IMR-90 (cell line): ENCODE data around the gene TCERG1L. TPM values are rescaled to one million over a fixed set of nuclear protein-coding genes. Genes with fewer than 3 reads are reported as not detected.
"Not testable (repeated sequence)": the region's sequence is repeated elsewhere in the genome, so short reads cannot be mapped to it uniquely, and the experiment has no call there.

ENCODE experiments used
- ATAC-seq: fragments of 200-7000 bp; cut with Tn5 transposase; 2 replicates; pipeline ENCODE4 v1.9.1; 2020; ENCODE audit warnings: low read depth, mild to moderate bottlenecking, moderate library complexity
- BruUV-seq: library from RNA; stranded (reverse); fragments of 400-500 nt; replicated peaks from 2 replicates; lab custom pipeline; 2021; lab: Mats Ljungman, UMichigan
- CTCF ChIA-PET: fragments of 300-600 bp; formaldehyde crosslinking; extraction: SDS; loops from one replicate; lab custom pipeline; 2021; ENCODE audit warnings: antibody characterized with exemption; lab: Yijun Ruan, JAX
- POLR2A ChIA-PET: fragments of 300-600 bp; sonication (Branson Sonifier 250); formaldehyde crosslinking; loops from one replicate; lab custom pipeline; 2022; ENCODE audit warnings: antibody characterized with exemption; ENCODE audit not compliant: unreplicated experiment; lab: Charles Lee
- DNase-seq: peaks from one replicate; pipeline ENCODE4 v3.0.0; 2013
- H2AFZ ChIP-seq: replicated peaks from 2 replicates; pipeline ENCODE3; 2013; ENCODE audit warnings: low read length, mild to moderate bottlenecking; ENCODE audit not compliant: poor library complexity
- H2AK5ac ChIP-seq: 2 replicates; pipeline ENCODE4 v1.6.1; 2013; ENCODE audit warnings: low read depth, low read length, inconsistent platforms
- H2AK9ac ChIP-seq: replicated peaks from 2 replicates; pipeline ENCODE3; 2013; ENCODE audit warnings: mild to moderate bottlenecking, low read depth, low read length, moderate library complexity; ENCODE audit not compliant: poor library complexity
- H2BK120ac ChIP-seq: 2 replicates; pipeline ENCODE4 v1.6.1; 2013; ENCODE audit warnings: low read depth, low read length, inconsistent platforms
- H2BK15ac ChIP-seq: 3 replicates; pipeline ENCODE4 v1.6.1; 2013; ENCODE audit warnings: low read depth, low read length, inconsistent platforms
- H2BK20ac ChIP-seq: 2 replicates; pipeline ENCODE4 v1.6.1; 2013; ENCODE audit warnings: low read depth, mild to moderate bottlenecking, inconsistent platforms, low read length, moderate library complexity
- H2BK5ac ChIP-seq: 2 replicates; pipeline ENCODE4 v1.6.1; 2013; ENCODE audit warnings: mild to moderate bottlenecking, low read depth, low read length, inconsistent platforms; ENCODE audit not compliant: poor library complexity, severe bottlenecking
- H3K14ac ChIP-seq: replicated peaks from 2 replicates; pipeline ENCODE4 v1.6.1; 2013; ENCODE audit warnings: low read depth, low read length, inconsistent platforms
- H3K18ac ChIP-seq: 2 replicates; pipeline ENCODE4 v1.6.1; 2013; ENCODE audit warnings: low read depth, low read length, control low read depth
- H3K23ac ChIP-seq: 2 replicates; pipeline ENCODE4 v1.6.1; 2013; ENCODE audit warnings: low read depth, low read length, inconsistent platforms
- H3K27ac ChIP-seq: 2 replicates; pipeline ENCODE4 v1.5.1; 2013; ENCODE audit warnings: mild to moderate bottlenecking, control low read depth, low read length; ENCODE audit not compliant: insufficient read depth
- H3K27me3 ChIP-seq: 2 replicates; pipeline ENCODE4 v1.6.1; 2013; ENCODE audit warnings: low read length; ENCODE audit not compliant: control insufficient read depth, insufficient read depth
- H3K36me3 ChIP-seq: 2 replicates; pipeline ENCODE4 v1.6.1; 2013; ENCODE audit warnings: low read length, mixed read lengths; ENCODE audit not compliant: control insufficient read depth, insufficient read depth
- H3K4ac ChIP-seq: 2 replicates; pipeline ENCODE4 v1.6.1; 2013; ENCODE audit warnings: low read depth, low read length, inconsistent platforms
- H3K4me1 ChIP-seq: 2 replicates; pipeline ENCODE4 v1.6.1; 2013; ENCODE audit warnings: low read length, mixed read lengths; ENCODE audit not compliant: control insufficient read depth, insufficient read depth
- H3K4me2 ChIP-seq: 2 replicates; pipeline ENCODE4 v1.6.1; 2013; ENCODE audit warnings: low read depth, mild to moderate bottlenecking, control low read depth, low read length, moderate library complexity
- H3K4me3 ChIP-seq: 2 replicates; pipeline ENCODE4 v1.5.1; 2013; ENCODE audit warnings: low read depth, mild to moderate bottlenecking, control low read depth, low read length, moderate library complexity; ENCODE audit not compliant: insufficient read depth
- H3K56ac ChIP-seq: 2 replicates; pipeline ENCODE4 v1.6.1; 2013; ENCODE audit warnings: low read length, inconsistent platforms; ENCODE audit not compliant: insufficient read depth; ENCODE audit errors: extremely low read depth
- H3K79me1 ChIP-seq, 2 experiments: 2 replicates each; pipeline ENCODE4 v1.6.1; 2013; ENCODE audit warnings: low read length in 2 of 2, inconsistent platforms in 1 of 2, low read depth in 1 of 2
- H3K9ac ChIP-seq: 2 replicates; pipeline ENCODE4 v1.6.1; 2013; ENCODE audit warnings: low read depth, low read length, control low read depth
- H3K9me1 ChIP-seq: 2 replicates; pipeline ENCODE4 v1.6.1; 2013; ENCODE audit warnings: low read length, inconsistent platforms; ENCODE audit not compliant: insufficient read depth
- H3K9me3 ChIP-seq: 2 replicates; pipeline ENCODE4 v1.6.1; 2013; ENCODE audit warnings: low read length; ENCODE audit not compliant: control insufficient read depth, insufficient read depth
- H4K20me1 ChIP-seq: 2 replicates; pipeline ENCODE4 v1.6.1; 2013; ENCODE audit warnings: low read length, inconsistent platforms; ENCODE audit not compliant: insufficient read depth
- H4K5ac ChIP-seq: 2 replicates; pipeline ENCODE4 v1.6.1; 2013; ENCODE audit warnings: mild to moderate bottlenecking, low read depth, low read length, control low read depth
- H4K8ac ChIP-seq, 2 experiments: 2 replicates each; pipeline ENCODE4 v1.6.1; 2013; ENCODE audit warnings: low read depth in 2 of 2, low read length in 2 of 2, control low read depth in 1 of 2, inconsistent platforms in 1 of 2
- H4K91ac ChIP-seq: 2 replicates; pipeline ENCODE4 v1.6.1; 2013; ENCODE audit warnings: low read depth, low read length, inconsistent platforms; ENCODE audit not compliant: insufficient read depth
- CEBPB ChIP-seq: IDR thresholded peaks from 2 replicates; pipeline ENCODE4 v1.6.1; 2012; ENCODE audit warnings: low read depth, low read length, improper control_type of control experiment
- MXI1 ChIP-seq: IDR thresholded peaks from 2 replicates; pipeline ENCODE4 v1.6.1; 2012; ENCODE audit warnings: low read depth, mild to moderate bottlenecking, low read length, moderate library complexity, borderline replicate concordance
- RAD21 ChIP-seq: IDR thresholded peaks from 2 replicates; pipeline ENCODE4 v1.6.1; 2012; ENCODE audit warnings: low read length, improper control_type of control experiment
- RCOR1 ChIP-seq: IDR thresholded peaks from 2 replicates; pipeline ENCODE4 v1.6.1; 2012; ENCODE audit warnings: mild to moderate bottlenecking, low read length, improper control_type of control experiment; ENCODE audit not compliant: insufficient replicate concordance
- RFX5 ChIP-seq: IDR thresholded peaks from 2 replicates; pipeline ENCODE4 v1.8.0; 2012; ENCODE audit warnings: low read depth, mild to moderate bottlenecking, low read length, moderate library complexity
- SMC3 ChIP-seq: fragments of 150-350 bp; IDR thresholded peaks from 2 replicates; pipeline ENCODE4 v1.6.1; 2016; ENCODE audit warnings: low read depth, mild to moderate bottlenecking, antibody characterized with exemption, low read length, moderate library complexity
- WGBS, 2 experiments: methylation state at CpG; one replicate each; pipeline versions ENCODE4 v1.1.5 to v1.1.7; 2013; ENCODE audit warnings: missing lambda C conversion rate in 2 of 2; ENCODE audit not compliant: insufficient read length in 1 of 2; ENCODE audit errors: extremely low coverage in 2 of 2; 5-methylcytosine and 5-hydroxymethylcytosine counted together
- dilution Hi-C: fragments of 300-500 bp; cut with HindIII; formaldehyde crosslinking; loops from one replicate; pipeline ENCODE4 v1.14.3; 2018; ENCODE audit warnings: low sequenced_read_pairs; ENCODE audit not compliant: unreplicated experiment
- in situ Hi-C: fragments of 300-500 bp; cut with MboI; formaldehyde crosslinking; loops from 3 replicates; pipeline ENCODE4 v1.14.3; 2019; ENCODE audit warnings: low sequenced_read_pairs, inconsistent platforms, mixed read lengths
- intact Hi-C: fragments of 100-400 bp; cut with micrococcal nuclease; formaldehyde crosslinking; loops from 2 replicates; pipeline ENCODE4 v1.10.0; 2022
- polyA plus RNA-seq, 3 experiments: library from polyadenylated mRNA; depleted of rRNA; stranded (reverse); fragments of >200 nt; gene quantifications; 2 replicates each; pipeline ENCODE4 v1.2.3, GENCODE V29; 2012; ENCODE audit warnings: low replicate concordance in 1 of 3
- total RNA-seq: library from RNA; depleted of rRNA; stranded (reverse); fragments of >200 nt; gene quantifications from 2 replicates; pipeline ENCODE4 v1.2.3, GENCODE V29; 2012
- TF ChIP-seq, protein P1 (sequence below): fragments of 150-350 bp; IDR thresholded peaks from 2 replicates; pipeline ENCODE4 v1.6.1; 2016; ENCODE audit warnings: low read depth, mild to moderate bottlenecking, low read length, moderate library complexity, borderline replicate concordance

The TCERG1L gene
- total and polyA plus RNA-seq, 2 of the 4 experiments (the other 2 are of a cell fraction), result not detected

DNA sequence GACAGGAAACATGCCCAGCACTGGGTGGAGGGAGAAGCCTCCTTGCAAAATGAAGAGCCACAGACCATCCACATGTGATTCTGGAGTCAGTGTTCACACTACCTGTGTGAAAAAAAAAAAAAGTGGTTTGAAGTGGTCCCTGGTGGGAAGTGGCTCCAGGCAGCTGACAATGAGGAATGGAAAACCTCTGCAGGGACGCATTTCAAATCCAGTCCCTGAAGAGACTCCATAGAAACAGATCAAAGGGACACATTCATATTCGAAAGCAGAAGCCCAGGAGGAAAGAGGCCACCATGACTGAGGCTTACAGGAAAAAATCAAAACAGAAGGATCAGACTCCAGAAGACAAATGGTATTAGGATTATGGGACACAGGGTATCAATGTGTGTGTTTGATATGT lies 11.5 kb upstream of the TCERG1L start:
- Histone ChIP-seq H2BK120ac (no peak overlapping the region), H3K27ac (no peak overlapping the region), H4K91ac (no peak overlapping the region), H3K18ac (no peak overlapping the region), H4K5ac (no peak overlapping the region), H3K23ac (no peak overlapping the region), H2AK5ac (no peak overlapping the region), H3K27me3 (no peaks in the 10 kb centered on the region), H2BK20ac (no peak overlapping the region), H3K4ac (no peak overlapping the region), H3K36me3 (no peaks in the 10 kb centered on the region), H3K4me2 (no peak overlapping the region), H3K14ac (no peak overlapping the region), H2AK9ac (no peak overlapping the region), H4K20me1 (no peaks in the 10 kb centered on the region), H2BK5ac (no peak overlapping the region), H3K9ac (no peak overlapping the region), H3K56ac (no peak overlapping the region), H3K9me1 (no peaks in the 10 kb centered on the region), H4K8ac (no peak overlapping the region), H3K4me1 (no peaks in the 10 kb centered on the region), H3K4me3 (no peak overlapping the region), H2AFZ (no peak overlapping the region), H3K9me3 (peaks cover 33% of the 10 kb centered on the region), H3K79me1 (no peaks in the 10 kb centered on the region), H2BK15ac (no peak overlapping the region)
- intact Hi-C loops (no loop called here), dilution Hi-C loops (no loop called here), in situ Hi-C loops (no loop called here)
- CTCF ChIA-PET, result no interaction called here
- POLR2A ChIA-PET, result no interaction called here
- no peak for DNase-seq
- BruUV-seq, result no TSS peak
- TF ChIP-seq RCOR1, result no peak
- no peak for TF ChIP-seq RAD21
- TF ChIP-seq RFX5, result no peak
- no peak for TF ChIP-seq SMC3
- TF ChIP-seq MXI1, result no peak
- TF ChIP-seq, protein P1, sequence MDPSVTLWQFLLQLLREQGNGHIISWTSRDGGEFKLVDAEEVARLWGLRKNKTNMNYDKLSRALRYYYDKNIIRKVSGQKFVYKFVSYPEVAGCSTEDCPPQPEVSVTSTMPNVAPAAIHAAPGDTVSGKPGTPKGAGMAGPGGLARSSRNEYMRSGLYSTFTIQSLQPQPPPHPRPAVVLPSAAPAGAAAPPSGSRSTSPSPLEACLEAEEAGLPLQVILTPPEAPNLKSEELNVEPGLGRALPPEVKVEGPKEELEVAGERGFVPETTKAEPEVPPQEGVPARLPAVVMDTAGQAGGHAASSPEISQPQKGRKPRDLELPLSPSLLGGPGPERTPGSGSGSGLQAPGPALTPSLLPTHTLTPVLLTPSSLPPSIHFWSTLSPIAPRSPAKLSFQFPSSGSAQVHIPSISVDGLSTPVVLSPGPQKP, result no peak
- TF ChIP-seq CEBPB, result no peak
- ATAC-seq, result no peak
- no CpG with 5 or more reads among the region's 2 CpGs for WGBS, 2 experiments

DNA sequence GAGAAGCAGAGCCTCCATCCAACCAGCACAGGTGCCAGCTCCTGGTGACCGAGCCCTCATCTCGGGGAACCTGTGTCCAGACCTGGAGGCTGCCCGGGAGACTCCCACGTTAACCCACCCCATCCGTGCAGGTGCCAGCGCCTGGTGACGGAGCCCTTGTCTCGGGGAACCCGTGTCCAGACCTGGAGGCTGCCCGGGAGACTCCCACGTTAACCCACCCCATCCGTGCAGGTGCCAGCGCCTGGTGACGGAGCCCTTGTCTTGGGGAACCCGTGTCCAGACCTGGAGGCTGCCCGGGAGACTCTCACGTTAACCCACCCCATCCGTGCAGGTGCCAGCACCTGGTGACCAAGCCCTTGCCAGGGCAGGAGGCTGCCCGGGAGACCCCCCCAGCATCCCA lies 11.1 kb upstream of the TCERG1L start:
- ATAC-seq, H2AK9ac ChIP-seq, H2BK5ac ChIP-seq, H3K14ac ChIP-seq, H3K27me3 ChIP-seq, dilution Hi-C loops, H3K27ac ChIP-seq, H3K4me1 ChIP-seq, H2BK15ac ChIP-seq, H4K20me1 ChIP-seq, H3K36me3 ChIP-seq, in situ Hi-C loops, POLR2A ChIA-PET, BruUV-seq, H3K23ac ChIP-seq, H3K56ac ChIP-seq, DNase-seq, H3K4me2 ChIP-seq, H3K9me1 ChIP-seq, H2AFZ ChIP-seq, H2AK5ac ChIP-seq, H3K4ac ChIP-seq, H3K18ac ChIP-seq, H4K91ac ChIP-seq, H2BK120ac ChIP-seq, H2BK20ac ChIP-seq, H4K8ac ChIP-seq, intact Hi-C loops, CTCF ChIA-PET, H3K4me3 ChIP-seq, H3K9ac ChIP-seq, H3K79me1 ChIP-seq, H4K5ac ChIP-seq: not testable (repeated sequence)
- peaks cover 36% of the 10 kb centered on the region for H3K9me3 ChIP-seq
- 63% methylated on average over 6 of the region's 19 CpGs; no CpG with 5 or more reads in 1 of the 2 experiments for WGBS, 2 experiments
